Endodermal cell (in vitro differentiated cells): ENCODE measurements around the gene ARHGAP26. TPM values are rescaled to one million over a fixed set of nuclear protein-coding genes. Genes with fewer than 3 reads are reported as not detected.

Experiments used
- DNase-seq: peaks from one replicate; pipeline ENCODE4 v3.0.0-alpha.2; 2017
- H3K27ac ChIP-seq: 2 replicates; pipeline ENCODE4 v1.5.1; 2013; ENCODE audit warnings: mild to moderate bottlenecking, low read depth, low read length, moderate library complexity
- H3K27me3 ChIP-seq: 2 replicates; pipeline ENCODE4 v1.6.1; 2013; ENCODE audit warnings: mild to moderate bottlenecking, low read length, moderate library complexity; ENCODE audit not compliant: insufficient read depth, control insufficient read depth, poor library complexity, severe bottlenecking
- H3K36me3 ChIP-seq: 2 replicates; pipeline ENCODE4 v1.7.0; 2013; ENCODE audit warnings: mild to moderate bottlenecking, low read length, moderate library complexity; ENCODE audit not compliant: control insufficient read depth, insufficient read depth
- H3K4me1 ChIP-seq: one replicate; pipeline ENCODE4 v1.7.0; 2013; ENCODE audit warnings: low read length; ENCODE audit not compliant: control insufficient read depth, insufficient read depth
- H3K4me3 ChIP-seq: 2 replicates; pipeline ENCODE4 v1.5.1; 2013; ENCODE audit warnings: mild to moderate bottlenecking, low read length, moderate library complexity
- H3K9ac ChIP-seq: 2 replicates; pipeline ENCODE4 v1.6.1; 2013; ENCODE audit warnings: mild to moderate bottlenecking, low read length, moderate library complexity; ENCODE audit not compliant: poor library complexity, severe bottlenecking; ENCODE audit errors: extremely low read depth
- H3K9me3 ChIP-seq: 2 replicates; pipeline ENCODE4 v1.6.1; 2013; ENCODE audit warnings: mild to moderate bottlenecking, low read length, moderate library complexity; ENCODE audit not compliant: control insufficient read depth
- H3K27ac Mint-ChIP-seq: 2 replicates; pipeline ENCODE4 v1.8.0; 2020; ENCODE audit warnings: mixed read lengths
- H3K27me3 Mint-ChIP-seq: 2 replicates; pipeline ENCODE4 v1.8.0; 2021; ENCODE audit warnings: mild to moderate bottlenecking, mixed read lengths; ENCODE audit not compliant: insufficient read depth
- H3K36me3 Mint-ChIP-seq: 2 replicates; pipeline ENCODE4 v1.8.0; 2020; ENCODE audit warnings: low read depth, mixed read lengths
- H3K4me1 Mint-ChIP-seq: 2 replicates; pipeline ENCODE4 v1.8.0; 2020; ENCODE audit warnings: mixed read lengths
- H3K4me3 Mint-ChIP-seq: 2 replicates; pipeline ENCODE4 v1.8.0; 2020; ENCODE audit warnings: mild to moderate bottlenecking, moderate library complexity, mixed read lengths
- H3K9me3 Mint-ChIP-seq: 2 replicates; pipeline ENCODE4 v1.8.0; 2020; ENCODE audit warnings: mild to moderate bottlenecking, mixed read lengths
- CTCF ChIP-seq: fragments of 200-600 bp; sonication (generic); conservative IDR thresholded peaks from 2 replicates; pipeline ENCODE4 v1.5.0; 2021; ENCODE audit warnings: antibody characterized with exemption, mild to moderate bottlenecking
- WGBS, 2 experiments: methylation state at CpG; one replicate each; pipeline versions ENCODE4 v1.1.5 to v1.1.7; 2013; ENCODE audit warnings: missing lambda C conversion rate in 2 of 2, mixed read lengths in 1 of 2; ENCODE audit not compliant: insufficient coverage in 1 of 2, insufficient read length in 1 of 2; 5-methylcytosine and 5-hydroxymethylcytosine counted together
- total RNA-seq, 2 donors: library from RNA; stranded (reverse); fragmentation: NEBNext Ultra II Directional in 1 of 2; extraction: Animal tissue kit (Norgen Biotek cat#: 25700) in 1 of 2; gene quantifications; 2 replicates in 1 of 2; 3 replicates in 1 of 2; pipeline ENCODE4 v1.2.1, GENCODE V29; 2021

The ARHGAP26 gene
- total RNA-seq, 2 donors from 2014 or later: 49.2 to 60.5 TPM

- Histone ChIP-seq H3K36me3 (no peaks in the 10 kb centered on the region), H3K27me3 (no peaks in the 10 kb centered on the region), H3K9ac (no peak overlapping the region), H3K4me3 (no peak overlapping the region), H3K27ac (no peak overlapping the region), H3K9me3 (no peaks in the 10 kb centered on the region), H3K4me1 (peaks cover 2% of the 10 kb centered on the region)
- no peak overlapping the region for H3K27ac Mint-ChIP-seq
- WGBS, 2 experiments: 91% methylated on average over 4 of the region's 4 CpGs
- TF ChIP-seq CTCF: no peak
- H3K4me1 Mint-ChIP-seq: peaks cover 46% of the 10 kb centered on the region
- no peaks in the 10 kb centered on the region for H3K9me3 Mint-ChIP-seq
- H3K4me3 Mint-ChIP-seq: no peak overlapping the region
- H3K36me3 Mint-ChIP-seq: peaks cover 23% of the 10 kb centered on the region
- H3K27me3 Mint-ChIP-seq: no peaks in the 10 kb centered on the region
- DNase-seq: no peak
These were observed 444.3 kb downstream of the ARHGAP26 start for GRCh38 chr5:143214458-143214857.

DNA sequence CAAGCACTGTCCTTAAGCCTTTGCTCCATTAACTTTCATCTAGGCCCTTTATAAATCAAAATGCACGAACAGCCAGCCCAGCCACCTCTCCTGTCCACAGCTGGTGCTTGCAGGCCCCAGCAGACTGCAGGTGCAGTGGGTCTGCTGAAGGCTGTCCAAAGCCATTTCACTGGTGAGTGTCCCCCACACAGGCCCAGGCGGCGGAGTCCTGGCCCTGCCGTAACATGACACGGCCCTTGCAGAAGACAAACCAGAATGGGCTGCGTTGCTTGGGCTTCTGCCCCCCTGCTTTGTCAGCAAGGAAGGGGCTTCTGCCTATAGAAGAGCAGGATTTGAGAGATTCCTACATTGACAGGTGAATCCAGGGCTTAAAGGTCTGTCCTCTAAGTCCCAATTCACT is 444.7 kb downstream of the ARHGAP26 start:
- H3K36me3 Mint-ChIP-seq: peaks cover 23% of the 10 kb centered on the region

DNA sequence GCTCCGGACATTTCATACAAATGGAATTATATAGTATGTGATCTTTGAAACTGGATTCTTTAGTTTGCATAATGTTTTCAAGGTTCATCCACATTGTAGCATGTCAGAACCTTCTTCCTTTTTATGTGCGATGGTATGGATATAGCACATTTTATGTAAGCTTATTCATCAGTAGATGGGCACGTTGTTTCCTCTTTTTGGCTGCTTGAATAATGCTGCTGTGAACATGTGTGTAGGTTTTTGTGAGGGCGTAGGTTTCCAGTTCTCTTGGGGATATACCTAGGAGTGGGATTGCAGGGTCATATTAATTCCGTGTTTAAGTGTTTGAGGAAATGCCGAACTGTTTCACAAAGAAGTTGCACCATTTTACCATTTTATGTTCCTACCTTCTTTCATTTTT is 445.5 kb downstream of the ARHGAP26 start:
- H3K27ac Mint-ChIP-seq: no peak overlapping the region
- H3K4me3 Mint-ChIP-seq: no peak overlapping the region
- TF ChIP-seq CTCF: no peak
- peaks cover 46% of the 10 kb centered on the region for H3K4me1 Mint-ChIP-seq
- no peaks in the 10 kb centered on the region for H3K27me3 Mint-ChIP-seq
- no peaks in the 10 kb centered on the region for H3K9me3 ChIP-seq
- H3K4me3 ChIP-seq: no peak overlapping the region
- no peak overlapping the region for H3K27ac ChIP-seq
- DNase-seq: no peak
- H3K36me3 Mint-ChIP-seq: peaks cover 17% of the 10 kb centered on the region
- peaks cover 2% of the 10 kb centered on the region for H3K4me1 ChIP-seq
- no peaks in the 10 kb centered on the region for H3K27me3 ChIP-seq
- 92 to 97% methylated on average over 5 to 6 of the region's 6 CpGs for WGBS, 2 experiments
- no peaks in the 10 kb centered on the region for H3K9me3 Mint-ChIP-seq
- H3K36me3 ChIP-seq: no peaks in the 10 kb centered on the region
- H3K9ac ChIP-seq: no peak overlapping the region

More for the DNA sequence above, 444.7 kb downstream of the ARHGAP26 start:
- peaks cover 2% of the 10 kb centered on the region for H3K4me1 ChIP-seq
- H3K4me3 ChIP-seq: no peak overlapping the region
- no peak overlapping the region for H3K4me3 Mint-ChIP-seq
- WGBS, 2 experiments: 88 to 100% methylated on average over 2 to 6 of the region's 6 CpGs
- H3K36me3 ChIP-seq: no peaks in the 10 kb centered on the region
- H3K9me3 ChIP-seq: no peaks in the 10 kb centered on the region
- no peaks in the 10 kb centered on the region for H3K27me3 ChIP-seq
- H3K4me1 Mint-ChIP-seq: peaks cover 46% of the 10 kb centered on the region
- no peak overlapping the region for H3K27ac ChIP-seq
- H3K27ac Mint-ChIP-seq: no peak overlapping the region
- H3K9me3 Mint-ChIP-seq: no peaks in the 10 kb centered on the region
- no peaks in the 10 kb centered on the region for H3K27me3 Mint-ChIP-seq
- no peak for DNase-seq
- no peak overlapping the region for H3K9ac ChIP-seq
- no peak for TF ChIP-seq CTCF
